SKM-1 treated with dmso at 0.1 percent for 144 hours (cell line): ENCODE measurements around the gene FGF2.
"Not testable (repeated sequence)": the region's sequence is repeated elsewhere in the genome, so short reads cannot be mapped to it uniquely, and the experiment has no call there.

Source experiments
- DNase-seq: peaks from one replicate; lab custom pipeline; 2025; ENCODE audit not compliant: unreplicated experiment; lab: John Stamatoyannopoulos, UW

FGF2 gene

DNA sequence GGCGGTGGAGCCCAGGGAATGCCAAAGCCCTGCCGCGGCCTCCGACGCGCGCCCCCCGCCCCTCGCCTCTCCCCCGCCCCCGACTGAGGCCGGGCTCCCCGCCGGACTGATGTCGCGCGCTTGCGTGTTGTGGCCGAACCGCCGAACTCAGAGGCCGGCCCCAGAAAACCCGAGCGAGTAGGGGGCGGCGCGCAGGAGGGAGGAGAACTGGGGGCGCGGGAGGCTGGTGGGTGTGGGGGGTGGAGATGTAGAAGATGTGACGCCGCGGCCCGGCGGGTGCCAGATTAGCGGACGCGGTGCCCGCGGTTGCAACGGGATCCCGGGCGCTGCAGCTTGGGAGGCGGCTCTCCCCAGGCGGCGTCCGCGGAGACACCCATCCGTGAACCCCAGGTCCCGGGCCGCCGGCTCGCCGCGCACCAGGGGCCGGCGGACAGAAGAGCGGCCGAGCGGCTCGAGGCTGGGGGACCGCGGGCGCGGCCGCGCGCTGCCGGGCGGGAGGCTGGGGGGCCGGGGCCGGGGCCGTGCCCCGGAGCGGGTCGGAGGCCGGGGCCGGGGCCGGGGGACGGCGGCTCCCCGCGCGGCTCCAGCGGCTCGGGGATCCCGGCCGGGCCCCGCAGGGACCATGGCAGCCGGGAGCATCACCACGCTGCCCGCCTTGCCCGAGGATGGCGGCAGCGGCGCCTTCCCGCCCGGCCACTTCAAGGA, at the start of gene FGF2:
TSS of gene FGF2 (plus strand) at position 279 of the 705 bp plus-strand sequence. CDS start at position 623, 344 bp downstream.
- DNase-seq = no peak

DNA sequence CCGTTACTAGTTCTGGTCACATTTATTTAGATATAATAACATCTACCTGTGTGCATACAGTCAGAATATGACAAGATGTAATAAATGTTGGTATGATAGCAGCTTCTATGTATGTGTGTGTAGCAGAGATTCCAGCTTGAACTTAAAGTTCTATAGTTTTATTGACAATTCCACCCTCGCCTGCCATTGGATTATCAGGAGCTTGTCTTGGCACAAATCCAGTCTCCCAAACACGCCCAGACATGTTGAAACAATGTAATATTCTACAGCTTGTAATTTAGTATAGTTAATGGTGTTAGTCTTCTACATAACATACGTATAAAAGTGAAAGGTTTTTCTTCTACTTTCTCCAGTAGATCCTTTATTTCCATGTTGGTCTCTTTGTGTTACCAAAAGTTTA, 49.7 kb upstream of the FGF2 start:
- no peak for DNase-seq

DNA sequence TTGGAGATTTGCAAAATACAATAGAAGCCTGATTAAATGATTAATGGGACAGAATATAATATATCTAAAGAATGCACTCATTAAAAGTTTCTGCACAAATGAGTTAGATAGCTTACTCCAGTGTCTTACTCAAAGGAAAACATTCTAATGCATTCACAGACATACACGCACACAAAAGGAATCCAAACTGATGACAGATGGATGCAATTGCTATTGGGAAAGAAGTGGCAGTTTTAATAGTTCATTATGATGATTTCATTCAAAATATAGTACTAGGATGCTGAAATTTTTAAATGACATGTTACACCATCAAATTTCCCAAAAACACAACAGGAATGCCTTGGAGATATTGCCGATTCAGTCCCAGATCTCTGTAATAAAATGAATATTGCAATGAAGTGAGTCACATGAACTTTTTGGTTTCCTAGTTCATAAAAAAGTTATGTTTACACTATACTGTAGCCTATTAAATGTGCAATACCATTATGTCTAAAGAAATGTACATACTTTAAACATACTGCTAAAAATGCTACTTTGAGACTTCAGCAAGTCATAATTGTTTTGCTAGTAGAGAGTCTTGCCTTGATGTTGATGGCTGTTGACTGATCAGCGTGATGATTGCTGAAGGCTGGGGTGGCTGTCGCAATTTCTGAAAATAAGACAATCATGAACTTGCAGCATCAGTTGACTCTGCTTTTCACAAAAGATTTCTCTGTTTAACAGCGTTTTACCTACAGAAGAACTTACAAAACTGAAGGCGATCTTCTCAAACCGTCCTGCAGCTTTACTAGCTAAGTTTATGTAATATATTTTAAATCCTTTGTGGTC, 48.6 kb upstream of the FGF2 start:
- DNase-seq = no peak

DNA sequence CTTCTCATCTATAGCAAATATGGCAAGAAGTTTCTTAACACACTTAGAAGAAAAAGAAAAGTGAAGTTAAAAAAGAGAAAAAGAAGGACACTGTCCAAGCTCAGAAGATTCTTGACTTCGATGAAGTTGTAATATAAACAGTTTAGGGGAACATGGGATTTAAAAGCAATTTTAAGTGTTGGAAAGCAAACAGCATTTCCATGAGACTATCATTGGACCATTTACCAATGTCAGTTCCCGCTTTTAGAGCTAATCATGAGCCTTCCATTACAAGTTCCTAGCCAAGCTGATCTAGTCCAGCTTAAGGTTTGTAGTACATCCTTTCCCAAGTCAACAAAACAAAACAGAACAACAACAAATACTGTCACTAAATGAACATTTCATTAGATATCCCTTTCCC, 45.1 kb upstream of the FGF2 start:
- no peak for DNase-seq

DNA sequence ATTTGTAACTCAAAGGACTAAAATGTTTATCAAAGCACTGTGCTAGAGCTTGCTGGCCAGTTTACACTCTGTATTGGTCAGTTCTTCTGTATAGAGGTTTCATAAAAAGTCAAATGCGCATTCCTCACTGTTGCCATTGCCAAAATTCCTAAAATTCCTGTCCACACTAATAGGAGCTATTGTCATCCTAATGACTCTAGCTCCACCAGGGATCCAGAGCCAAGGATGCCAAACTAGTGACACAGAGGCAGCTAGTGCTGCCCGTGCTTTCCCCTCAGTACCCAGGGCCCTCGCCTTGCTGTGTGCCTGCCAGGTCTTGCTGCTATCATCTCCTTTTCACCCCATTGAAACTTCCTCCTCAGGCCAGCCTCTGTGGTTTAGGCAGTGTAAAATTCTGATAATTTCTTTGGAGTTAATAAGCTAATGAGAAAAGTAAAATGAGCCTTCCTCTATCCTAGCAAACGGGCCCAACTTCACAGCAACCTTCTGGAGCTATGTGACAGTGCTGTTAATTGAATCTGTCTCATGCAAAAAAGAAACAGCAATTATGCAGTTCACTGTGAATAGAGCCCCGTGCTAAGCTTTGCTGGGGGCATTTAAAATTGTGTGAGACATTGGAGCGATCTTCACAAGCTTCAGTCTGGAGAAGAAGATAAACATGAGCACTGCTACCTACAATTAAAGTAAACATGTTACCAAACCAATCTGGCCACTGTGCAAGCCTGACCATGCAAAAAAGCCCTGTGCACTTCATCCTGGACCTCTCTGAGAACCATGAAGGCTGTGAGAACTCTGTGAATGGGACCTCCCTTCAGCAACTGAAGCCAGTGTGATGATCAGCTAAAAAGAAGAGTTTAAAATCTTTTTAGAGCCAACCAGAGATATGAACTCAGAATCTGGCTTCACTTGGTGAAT, 43.1 kb upstream of the FGF2 start:
- DNase-seq = no peak

DNA sequence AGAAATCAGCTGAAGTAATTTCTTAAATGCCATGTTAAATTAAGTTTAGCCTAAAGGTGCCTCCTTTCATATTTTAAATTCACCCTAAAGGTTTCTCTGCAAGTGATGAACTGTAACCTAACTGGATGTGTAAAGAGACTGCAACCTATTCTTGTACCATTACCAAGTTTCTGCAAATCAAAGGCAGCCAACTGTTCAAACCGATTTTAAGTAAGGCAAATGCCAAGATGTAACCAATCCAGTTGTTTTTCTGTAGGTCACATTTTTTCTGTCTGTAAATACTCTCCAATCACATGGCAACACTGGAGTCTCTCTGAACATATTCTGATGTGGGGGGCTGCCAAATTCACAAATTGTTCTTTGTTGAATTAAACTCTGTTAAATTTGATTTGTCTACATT, 42.4 kb upstream of the FGF2 start:
- DNase-seq = no peak

DNA sequence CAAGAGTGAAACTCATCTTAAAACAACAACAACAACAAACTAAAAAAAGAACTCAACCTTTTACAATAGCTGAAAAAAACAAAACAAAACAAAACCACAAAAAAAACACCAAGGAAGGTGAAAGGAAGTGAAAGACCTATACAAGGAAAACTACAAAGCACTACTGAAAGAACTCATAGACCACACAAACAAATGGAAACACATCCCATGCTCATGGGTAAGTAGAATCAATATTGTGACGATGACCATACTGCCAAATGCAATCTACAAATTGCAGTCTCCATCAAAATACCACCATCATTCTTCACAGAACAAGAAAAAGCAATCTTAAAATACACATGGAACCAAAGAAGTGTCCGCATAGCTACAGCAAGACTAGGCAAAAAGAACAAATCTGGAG, 41.5 kb upstream of the FGF2 start:
- DNase-seq = no peak

DNA sequence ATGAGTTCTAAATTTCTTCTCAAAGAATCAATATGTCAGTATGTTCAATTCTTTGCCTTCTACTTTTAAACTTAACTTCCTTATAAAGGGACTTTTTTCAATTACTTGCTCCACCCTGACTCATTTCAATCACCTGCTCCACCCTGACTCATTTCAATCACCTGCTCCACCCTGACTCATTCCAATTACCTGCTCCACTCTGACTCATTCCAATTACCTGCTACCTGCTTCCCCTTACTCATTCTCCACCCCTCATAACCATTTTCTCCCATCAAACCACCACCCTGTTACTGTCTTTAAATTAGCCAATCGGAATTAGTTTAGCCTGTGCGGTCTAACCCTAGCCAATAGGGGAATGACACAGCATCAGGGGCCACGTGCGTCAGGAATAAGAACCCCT, 40.3 kb upstream of the FGF2 start:
- DNase-seq = not testable (repeated sequence)

DNA sequence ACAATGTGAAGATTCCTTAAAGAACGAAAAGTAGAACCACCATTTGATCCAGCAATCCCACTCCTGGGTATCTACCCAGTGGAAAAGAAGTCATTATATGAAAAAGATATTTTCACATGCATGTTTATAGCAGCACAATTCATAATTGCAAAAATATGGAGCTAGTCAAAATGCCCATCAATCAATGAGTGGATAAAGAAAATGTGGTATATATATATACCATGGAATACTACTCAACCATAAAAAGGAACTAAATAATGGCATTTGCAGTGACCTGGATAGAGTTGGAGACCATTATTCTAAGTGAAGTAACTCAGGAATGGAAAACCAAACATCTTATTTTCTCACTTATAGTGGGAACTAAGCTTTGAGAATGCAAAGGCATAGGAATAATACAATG, 39.7 kb upstream of the FGF2 start:
- not testable (repeated sequence) for DNase-seq

DNA sequence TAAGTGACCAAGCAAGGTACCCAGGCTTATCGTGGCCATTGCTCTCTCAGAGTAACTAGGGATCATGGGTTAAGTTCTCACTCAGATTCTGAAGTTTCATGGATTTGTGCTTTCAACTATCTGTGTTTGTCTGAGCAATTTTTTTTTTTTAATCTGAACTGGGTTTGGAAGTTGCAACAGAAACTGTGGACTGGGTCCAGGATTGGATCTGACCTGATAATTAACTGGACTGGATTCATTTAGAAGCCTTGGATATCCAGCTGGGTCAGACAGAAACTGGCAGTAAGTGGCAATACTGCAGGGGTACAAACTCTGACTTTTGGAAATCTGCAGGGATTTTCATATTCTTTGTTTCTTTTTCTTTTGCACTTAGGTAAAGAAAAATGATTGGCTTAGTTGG, 38.7 kb upstream of the FGF2 start:
- no peak for DNase-seq

DNA sequence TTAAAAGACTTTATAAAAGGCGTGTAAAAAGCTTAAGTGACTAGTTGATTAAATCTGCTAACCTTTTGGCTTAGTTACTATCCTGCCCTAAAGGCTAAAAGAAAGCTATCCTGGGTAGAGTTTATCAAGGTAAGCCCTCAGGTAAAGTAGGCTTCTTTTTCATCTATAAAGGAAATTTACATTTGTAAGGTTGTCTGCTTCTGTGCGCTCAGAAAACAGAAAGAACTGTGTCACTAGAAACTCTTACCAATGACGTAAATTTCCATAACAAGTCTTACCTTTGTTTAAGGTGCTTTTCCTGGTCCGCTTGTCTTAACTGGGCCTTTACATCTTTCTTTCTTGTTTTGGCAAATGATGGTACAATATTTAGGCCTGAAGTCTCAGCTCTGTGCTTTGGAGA, 37.7 kb upstream of the FGF2 start:
- no peak for DNase-seq

DNA sequence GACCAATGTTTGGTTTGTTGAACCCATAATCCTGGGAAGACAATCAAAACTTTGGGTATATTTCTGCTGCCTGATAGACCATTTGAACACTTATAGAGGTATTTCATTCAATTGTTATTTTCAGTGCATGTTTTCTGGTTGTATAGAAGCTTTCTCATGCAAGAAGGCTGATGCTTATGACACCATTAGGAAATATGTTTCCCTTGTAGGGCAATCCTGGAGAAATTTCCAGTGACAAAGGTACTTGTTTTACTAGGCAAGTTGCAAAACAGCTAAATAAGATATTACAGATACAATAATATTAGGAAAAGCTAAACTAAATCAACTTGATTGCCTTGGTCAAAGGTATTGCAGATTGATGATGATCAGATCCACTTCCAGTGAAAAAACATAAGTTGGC, 32.8 kb upstream of the FGF2 start:
- no peak for DNase-seq

DNA sequence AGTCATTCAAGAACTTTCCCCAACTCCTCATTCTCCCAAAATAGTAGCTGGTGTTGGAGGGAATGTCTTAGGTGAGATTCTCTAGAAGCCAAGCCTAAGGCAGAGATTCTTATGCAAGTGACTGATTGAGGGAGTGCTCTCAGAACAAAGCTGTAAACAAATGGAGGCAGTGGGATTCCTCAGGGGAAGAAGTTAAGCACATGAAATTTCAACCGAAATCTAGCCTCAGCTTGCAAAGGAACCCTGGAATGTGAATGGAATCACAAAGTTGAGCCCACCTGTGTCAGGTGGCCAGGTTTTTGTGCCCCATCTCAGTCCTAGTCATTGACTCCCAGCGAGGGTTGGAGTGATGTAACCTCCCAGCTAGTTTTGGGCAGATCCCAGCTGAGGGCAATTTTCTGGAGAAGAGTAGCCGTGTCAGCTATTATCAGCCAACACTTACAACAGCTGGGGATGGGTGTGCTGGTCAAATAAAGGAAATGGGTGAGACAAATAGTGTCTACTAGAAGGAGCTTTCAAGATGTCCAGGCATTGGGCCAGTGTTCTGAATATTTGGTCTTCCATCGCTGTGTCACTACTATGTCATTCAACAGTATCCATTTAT, 29.7 kb upstream of the FGF2 start:
- no peak for DNase-seq

DNA sequence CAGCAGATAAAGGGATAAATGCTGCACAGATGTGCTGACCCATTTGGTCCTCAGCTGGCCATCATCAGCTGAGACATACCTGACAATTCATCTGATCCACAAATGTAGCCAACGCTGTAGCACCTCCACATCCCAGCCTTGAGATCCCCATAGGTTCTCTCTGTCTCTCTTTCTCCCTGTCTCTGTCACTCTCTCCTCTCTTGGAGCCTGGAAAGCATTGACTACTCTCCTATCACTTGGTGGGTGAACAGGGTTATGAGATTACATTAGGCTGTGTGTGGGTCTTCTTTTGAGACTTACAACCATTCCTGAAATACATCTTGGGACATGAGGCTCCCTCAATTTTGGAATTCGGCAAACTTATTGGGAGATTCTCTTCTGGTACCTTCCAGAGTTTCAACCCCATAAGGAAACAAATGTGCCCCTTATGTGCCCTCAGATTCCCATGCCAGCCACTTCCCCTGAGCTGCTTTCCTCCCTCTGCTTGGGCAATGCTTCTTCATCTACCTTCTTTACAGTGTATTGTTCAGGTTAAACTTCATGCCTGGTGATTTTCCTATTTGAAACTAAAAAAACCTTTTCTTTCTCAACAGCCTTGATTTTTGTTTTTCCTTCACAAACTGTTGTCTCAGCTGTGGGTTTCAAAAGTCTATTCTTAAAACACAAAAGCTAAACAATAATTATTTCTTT, 29.1 kb upstream of the FGF2 start:
- DNase-seq = no peak

DNA sequence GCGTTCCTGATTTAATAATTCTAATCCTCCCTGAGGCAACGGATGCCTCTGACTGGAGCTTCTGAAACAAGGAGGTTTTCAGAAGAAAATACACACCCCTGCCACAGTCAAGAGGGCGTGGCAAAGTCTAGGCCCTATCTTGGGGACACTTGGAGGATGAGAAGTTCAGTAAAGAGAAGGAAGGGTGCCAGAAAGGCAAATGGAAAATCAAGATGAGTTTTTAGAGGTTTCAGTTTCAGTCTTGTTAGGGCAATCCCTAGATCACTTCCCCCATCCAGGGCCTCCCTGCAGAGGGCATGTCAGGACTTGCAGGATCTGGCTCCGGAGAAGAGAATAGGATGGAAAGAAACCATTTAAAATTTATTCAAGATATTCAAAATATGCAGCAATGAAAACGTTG, 28.5 kb upstream of the FGF2 start:
- DNase-seq = peak; percentile 33

DNA sequence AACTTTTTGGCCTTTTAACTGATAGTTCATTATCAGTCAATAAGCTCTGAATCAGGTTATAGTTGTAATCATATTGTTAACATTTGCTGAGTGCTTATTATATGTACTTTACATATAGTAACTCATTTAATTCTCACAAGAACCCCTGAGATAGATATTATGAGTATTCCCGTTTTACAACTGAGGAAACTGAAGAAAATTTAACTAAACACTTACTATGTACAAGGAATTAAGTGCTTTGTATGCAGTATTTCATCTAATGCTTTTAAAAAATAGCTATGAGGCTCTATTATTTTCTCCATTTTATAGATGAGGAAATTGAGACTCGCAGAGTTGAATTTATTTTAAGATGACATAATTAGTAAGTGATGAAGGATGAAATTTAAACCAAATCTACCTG, 27.7 kb upstream of the FGF2 start:
- DNase-seq = no peak

DNA sequence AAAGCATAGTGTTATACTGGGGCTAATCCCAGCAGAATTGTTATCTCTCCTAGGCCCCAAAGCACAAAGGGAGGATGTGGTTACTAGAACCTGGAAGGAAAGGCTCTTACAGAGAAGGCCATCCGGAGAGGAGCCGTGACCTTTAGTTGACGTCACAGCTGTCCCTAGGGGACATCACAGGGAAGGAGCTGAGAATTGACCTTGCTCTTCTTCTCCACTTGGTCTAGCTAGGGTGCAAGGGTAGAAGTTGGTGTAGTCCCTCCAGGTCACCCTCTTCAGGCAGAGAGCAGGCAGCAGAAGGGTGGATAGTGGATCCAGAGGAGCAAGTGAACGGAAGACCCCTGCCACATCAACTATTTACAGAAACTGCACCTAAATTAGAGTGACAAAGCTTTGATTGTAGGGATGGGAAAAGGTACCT, 22.8 kb upstream of the FGF2 start:
- DNase-seq = no peak

DNA sequence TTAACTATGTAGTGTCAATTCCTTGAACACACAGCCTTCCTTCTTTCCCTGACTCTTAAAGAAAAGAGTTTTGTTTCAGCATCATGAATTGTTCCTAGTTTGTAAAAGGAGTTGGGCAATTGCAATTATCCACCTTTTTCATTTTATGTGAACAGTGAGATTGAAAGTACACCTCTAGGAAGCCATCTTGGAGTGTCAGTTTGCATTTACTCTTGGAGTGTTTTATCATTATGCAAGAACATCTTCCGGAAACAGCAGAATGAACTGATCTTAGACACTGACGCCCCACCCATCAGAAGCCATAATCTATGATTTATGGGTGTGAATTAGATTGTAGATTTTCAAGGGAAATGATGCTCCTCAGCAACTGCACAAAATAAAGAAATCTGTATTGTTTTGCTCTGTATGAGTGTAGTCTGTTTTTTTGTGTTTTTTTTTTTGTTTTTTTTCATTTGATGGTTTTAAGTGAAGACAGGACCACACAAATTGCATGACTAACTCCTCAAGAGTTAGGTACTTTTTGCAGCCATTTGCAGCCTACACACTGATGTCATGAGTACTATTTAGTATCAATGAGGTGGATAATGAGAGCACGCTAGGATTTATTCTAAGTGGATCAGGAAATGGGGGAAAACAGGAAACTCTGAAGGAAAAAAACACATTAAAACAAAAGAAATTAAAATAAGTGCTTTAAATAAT, 19.5 kb upstream of the FGF2 start:
- DNase-seq = no peak

DNA sequence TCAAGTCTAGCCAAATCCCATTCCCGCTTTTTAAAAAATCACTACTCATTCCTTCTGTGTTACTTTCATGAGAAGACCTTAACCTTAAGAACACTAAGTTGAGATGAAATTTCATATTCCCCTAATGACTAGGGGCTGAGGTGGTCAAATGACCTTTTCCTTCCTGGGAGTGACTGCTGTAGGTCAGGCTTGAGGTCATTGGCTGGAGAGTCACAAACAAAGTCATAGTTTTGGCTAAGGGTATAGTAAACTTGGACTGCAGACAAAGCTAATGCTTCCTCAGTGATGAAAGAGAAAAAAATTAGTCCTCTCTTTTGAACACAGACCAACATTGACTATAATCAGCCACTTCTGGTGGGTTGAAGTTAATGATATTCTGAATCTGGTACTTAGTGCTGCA, 16.0 kb upstream of the FGF2 start:
- no peak for DNase-seq

DNA sequence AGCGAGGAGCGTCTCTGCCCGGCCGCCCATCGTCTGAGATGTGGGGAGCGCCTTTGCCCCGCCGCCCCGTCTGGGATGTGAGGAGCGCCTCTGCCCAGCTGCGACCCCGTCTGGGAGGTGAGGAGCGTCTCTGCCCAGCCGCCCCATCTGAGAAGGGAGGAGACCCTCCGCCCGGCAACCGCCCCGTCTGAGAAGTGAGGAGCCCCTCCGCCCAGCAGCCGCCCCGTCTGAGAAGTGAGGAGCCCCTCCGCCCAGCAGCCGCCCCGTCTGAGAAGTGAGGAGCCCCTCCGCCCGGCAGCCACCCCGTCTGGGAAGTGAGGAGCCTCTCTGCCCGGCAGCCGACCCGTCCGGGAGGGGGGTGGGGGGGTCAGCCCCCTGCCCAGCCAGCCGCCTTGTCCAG, 14.8 kb upstream of the FGF2 start:
- not testable (repeated sequence) for DNase-seq
